Middle frontal gyrus (tissue), 1 donor: ENCODE measurements around the gene EZR.

ENCODE experiments used
- DNase-seq: peaks from one replicate; pipeline ENCODE4 v3.0.0-alpha.2; 2015; ENCODE audit warnings: low spot score; ENCODE audit errors: extremely low spot score

The EZR gene

DNA sequence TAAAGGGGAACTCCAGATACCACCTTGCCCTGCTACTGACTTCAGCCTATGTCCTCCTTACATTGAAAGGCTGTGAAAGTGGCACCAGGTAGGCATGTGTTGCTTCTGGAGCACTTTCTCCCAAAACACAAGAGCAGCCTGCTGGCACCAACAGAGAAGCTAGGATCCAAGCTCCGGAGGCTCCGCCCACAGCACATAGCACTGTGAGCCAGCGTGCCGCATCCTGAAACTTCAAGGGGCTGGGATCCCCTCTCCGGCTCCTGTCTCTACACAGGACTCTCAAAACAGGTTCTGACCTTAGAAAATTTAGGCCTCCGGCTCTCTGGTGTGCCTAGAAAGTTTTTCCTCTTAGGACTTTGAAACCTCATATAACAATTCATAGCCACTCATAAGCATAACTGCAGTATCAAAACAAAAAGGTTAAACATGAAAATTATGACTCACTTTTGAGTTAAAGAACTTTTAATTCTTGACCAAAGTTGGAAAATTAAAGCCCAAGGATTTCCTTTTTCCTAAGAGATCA lies 41.1 kb downstream of the EZR start:
- no peak for DNase-seq

DNA sequence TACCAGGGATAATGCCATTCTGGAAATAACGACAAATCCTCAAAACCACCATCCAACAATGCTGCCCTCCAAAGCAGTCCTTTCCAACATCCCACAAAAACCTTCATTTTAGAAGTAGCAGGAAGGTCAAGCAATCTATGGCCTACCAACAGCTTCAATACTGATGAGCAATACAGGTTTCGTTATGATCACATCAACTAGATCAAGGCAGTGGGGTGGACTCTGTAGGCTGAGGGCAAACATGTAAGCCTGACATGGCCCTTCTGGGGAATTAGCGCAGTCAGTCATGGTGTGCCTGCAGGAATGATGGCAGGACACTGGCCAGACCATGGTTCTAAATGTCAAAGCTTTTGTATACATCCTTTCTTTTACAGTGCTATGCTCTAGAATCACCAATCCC lies 41.7 kb downstream of the EZR start:
- DNase-seq: no peak

DNA sequence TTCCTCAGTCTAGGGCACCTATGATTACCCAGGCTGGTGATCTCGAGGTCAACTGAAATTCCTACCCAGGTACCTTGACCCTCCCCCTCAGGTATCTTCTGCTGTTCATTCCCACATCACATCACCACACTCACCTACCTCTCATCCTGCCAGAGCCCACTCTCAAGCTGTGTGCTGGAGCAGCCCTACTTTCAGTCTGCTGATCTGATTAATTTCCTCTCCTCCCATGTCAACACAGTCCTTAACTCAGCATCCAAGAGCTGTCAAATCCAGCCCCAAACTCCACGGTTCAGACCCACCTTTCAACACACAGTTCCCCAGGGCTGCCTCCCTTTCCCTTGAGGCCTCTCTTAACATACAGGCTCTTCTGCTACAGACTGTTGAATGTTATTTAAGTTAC lies 42.4 kb downstream of the EZR start:
- no peak for DNase-seq

DNA sequence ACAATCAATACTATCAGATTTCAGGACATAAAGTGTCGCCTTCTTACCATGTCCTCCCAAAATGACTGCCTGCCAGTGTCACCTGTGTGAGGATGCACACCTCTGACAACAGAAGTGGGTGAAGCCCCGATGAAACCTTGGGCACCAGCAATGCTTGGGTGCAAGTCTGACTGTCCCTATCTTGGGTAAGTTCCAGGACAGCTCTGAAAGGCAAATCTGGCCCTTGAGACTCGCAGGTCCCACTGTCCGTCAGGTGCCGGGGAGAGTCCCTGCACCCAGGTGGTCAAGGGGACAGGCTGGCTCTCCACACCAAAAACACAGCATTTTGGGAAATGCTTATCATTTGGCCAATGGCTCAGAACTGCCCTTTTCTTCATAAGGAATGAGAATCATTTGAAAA lies 43.3 kb downstream of the EZR start:
- DNase-seq: no peak

DNA sequence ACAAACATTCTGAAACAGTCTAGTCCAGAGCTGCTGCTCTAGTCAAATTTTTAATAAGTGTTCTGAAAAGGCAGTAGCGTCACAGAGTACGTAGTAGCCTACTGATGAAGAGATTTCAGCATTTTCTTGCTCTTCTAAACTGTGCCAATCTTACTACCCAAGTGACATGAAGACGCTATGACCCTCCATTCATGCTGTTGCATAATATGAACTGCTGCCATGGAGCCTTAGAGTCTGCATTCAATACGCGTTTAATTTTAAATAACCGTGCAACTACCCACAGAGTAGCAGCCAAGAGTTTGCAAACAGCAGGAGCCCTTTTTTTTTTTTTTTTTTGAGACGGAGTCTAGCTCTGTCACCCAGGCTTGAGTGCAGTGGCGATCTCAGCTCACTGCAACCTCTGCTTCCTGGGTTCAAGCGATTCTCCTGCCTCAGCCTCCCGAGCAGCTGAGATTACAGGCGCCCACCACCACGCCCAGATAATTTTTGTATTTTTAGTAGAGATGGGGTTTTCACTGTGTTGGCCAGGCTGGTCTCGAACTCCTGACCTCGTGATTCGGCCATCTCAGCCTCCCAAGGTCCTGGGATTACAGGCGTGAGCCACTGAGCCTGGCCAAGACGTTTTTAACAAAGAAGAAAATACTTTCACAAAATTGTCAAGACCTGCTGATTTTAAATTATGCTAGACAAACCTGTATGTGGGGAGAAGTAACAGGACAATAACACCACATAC lies 44.3 kb downstream of the EZR start:
- DNase-seq: no peak

DNA sequence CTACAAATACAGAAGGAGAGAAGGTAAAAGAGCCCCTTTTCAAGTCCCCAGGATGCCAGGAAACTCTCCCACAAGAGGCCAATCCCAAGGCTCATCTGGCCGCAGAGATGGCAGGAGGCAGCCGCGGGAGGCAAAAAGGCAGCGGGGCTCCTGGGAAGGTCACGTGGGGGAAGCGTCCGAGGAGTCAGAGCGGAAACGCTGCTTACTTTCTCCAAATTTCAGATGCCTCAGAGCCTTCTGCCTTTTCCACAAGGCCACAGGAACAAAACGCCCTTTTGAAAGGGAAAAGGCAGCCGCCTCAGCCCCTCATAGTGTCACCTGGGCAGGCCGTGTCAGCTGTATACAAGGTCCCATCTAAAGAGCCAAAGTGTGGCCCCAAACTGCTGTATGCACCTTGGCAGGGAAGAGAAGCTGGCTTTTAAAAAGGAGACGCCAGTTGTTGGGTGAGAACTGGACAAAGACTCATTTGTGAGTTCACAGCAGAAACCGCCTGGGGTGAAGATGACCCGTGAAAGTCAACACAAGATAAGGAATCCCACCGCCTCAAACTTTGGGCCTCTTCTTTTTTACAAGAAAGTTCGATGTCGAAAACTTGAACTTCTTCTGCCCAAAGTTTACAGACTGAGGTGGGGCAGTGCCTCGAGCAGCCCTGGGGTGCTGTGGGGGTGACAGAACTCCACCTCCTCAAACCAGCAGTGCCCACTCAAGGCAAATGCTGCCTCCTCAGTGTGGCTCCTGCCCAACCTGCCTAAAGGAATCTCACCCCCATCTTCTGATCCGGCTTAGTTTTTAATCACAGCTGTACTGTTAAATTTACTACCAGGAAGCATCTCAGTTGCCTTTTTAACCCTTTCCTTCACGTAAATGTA lies 45.4 kb downstream of the EZR start:
- DNase-seq: no peak

DNA sequence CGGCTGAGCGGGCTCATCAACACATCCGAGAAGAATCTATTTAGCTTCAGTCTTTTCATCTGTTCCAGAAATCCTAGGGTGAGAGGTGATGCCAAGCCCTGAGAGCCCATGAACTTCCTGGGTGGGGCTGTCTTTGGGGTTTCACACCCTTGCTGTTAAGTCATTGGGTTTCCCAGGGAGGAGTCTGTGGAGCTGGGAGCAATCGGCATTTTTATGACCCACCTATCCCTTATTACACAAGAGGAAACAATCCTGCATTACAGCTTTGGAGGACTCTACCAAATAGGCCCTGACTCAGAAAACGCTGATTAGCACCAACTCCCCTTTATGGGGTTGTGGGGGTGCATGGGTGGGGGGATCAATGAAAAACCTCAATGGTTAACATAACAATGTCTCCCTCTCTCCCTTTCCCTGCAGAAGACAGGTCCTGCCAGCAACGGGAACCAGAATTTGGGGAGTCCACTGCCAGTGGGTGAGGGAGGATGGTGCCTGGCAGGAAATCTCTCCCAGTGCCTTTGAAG lies 46.3 kb downstream of the EZR start:
- no peak for DNase-seq

DNA sequence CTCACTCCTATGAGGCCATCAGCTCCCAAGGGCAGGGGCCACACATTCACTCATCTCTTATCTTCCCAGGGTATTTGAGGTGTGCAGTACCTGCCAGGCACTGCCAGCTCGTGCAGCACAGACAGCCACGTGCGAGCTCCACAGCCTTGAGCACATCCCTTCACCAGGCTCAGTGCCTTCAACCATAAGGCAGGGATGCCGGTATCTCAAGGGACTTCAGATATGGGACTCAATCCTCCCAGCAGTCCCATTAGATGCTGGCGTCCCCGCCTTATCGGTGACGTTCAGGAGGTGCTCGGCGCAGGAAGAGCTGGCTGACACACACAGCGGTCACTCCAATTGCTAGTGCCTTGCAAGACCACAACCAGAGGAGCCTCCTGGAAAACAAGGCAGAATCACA lies 47.0 kb downstream of the EZR start:
- no peak for DNase-seq

DNA sequence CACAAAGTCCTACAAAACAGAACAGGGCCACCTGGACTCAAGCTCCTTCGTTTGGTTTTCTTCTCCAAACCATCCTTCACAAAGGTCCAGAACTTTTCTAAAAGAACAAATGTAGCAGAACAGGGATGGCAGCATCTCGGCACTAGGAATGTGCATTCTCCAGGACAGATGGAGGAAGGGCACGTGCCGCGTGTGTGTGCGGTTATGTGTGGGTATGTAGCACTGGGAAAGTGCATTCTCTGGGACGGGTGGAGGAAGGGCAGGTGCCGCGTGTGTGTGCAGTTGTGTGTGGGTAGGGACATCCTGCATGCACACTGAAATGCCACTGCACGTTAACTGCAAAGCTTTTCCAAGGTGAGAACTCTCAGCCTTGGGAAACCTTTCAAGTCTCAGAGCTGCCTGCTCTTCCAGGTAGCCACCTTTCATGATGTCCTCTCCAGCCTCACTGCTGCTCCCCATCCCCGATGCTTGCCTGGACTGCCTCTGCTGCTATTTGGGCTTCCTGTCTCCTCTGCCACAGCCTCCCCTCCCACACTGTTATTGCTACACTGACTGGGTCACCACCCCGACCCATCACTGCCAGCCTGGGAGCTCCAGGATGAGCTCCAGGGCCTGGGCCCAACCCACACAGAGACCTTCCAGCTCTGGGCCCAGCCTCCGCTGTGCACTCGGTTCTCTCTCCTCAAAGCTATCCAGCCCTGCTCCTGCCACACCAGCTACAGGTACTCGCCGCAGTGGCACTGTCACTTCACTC lies 47.6 kb downstream of the EZR start:
- no peak for DNase-seq

DNA sequence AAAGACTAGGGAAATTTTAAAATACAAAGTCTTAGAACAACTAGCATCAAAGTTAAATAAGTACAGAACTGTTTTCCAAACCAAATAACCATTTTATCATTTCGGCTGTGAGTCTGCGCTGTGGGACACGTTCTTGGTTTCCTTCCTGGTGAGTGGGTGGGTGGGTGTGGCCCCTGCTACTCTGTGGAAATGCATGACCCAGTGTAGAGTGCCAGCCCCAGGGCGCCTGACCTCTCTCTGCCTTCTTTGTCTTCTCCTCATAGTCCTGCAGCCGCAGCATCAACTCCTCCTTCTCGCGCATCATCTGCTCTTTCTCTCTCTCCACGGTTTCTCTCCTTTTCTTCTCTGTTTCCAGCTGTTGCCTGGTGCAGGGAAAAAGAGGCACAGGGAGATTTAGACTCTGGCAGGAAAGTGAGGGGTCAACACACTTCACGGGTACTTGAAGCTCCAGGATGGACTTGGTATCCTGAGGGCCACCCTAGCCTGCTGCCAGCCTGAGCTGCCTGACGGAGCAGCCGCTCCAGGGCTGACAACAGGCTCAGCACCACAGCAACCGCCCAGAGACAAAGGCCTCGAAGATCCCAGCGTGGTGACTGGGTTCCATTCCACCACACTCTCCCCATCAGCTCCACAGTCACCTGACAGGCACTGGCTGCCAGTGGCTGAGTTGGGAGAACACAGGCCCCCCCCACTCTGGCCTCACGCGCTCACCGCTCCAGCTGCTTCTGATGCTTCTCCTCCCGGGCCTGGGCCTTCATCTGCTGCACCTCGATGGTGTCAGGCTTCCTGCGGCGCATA lies 48.4 kb downstream of the EZR start:
- no peak for DNase-seq

DNA sequence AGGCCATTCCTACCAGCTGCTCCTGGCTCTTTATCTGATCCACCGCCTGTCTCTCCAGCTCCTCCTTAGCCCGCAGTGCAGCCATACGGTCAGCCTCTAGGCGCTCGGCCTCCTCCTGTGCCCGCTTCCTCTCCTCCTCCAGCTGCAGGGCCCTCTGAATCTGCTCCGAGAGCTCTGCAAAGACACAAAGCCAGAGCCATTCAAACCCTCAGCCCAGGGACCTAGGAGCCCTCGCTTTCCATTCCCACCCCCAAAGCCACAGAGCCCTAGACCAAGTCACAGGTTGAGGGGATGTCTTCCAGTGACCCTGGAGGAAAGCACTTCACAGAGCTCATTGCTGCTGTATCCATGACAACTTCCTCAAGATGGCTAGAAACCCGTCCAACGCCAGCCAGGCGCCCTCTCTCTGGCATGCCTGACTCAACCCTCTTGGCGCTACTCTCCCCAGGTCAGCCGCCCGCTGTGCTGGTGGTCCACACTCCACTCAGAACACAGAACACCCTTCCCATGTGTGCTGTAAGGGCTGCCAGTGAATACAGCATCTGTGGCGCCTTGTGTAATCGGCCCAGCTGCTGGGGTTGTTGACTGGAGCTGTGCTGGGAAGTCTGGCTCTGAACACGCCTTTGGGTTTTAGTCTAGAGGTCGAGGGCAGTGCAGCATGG lies 49.3 kb downstream of the EZR start:
- DNase-seq: no peak

DNA sequence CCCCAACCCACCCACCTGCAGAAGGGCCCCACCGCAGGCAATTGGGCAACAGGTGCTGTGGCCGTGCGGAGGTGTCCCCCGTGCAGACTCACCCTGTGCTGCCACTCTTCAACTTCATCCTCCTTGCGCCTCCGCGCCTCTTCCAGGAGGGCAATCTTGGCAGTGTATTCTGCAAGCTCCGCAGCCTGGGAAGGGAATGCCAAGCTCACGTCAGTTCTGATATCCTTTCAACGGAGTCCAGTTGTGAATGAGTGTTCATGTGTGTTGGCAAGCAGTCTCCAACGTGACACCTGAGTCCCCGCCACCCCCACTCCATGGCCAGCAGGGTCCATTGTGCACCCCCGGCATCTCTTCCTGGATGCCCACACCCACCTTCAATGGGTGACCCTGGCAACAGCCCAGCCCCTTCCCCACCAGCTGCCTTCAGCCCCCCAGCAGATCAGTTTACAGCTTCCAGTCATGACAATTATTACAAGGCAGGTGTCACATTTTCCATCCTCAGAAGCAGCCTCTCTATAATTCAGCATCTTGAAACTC lies 49.9 kb downstream of the EZR start:
- DNase-seq: no peak

DNA sequence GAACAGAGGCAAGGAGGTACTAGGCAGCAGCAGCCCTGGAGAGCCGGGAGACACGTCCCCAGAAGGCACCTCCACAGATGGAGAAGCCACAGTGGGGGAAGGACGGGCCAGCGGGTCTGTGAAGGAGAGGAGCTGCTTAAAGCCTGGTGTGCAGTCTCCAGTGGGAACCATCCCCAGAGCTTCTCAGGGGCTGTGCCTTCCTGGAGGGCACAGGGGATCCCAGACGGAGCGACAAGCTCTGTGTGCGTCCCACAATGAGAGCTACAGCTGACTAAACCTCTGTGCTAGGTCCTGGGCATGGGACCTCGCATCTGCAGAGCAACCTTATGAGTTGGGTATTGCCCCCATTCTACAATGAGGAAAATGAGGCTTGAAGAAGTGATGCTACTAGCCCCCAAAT lies 50.7 kb downstream of the EZR start:
- no peak for DNase-seq

DNA sequence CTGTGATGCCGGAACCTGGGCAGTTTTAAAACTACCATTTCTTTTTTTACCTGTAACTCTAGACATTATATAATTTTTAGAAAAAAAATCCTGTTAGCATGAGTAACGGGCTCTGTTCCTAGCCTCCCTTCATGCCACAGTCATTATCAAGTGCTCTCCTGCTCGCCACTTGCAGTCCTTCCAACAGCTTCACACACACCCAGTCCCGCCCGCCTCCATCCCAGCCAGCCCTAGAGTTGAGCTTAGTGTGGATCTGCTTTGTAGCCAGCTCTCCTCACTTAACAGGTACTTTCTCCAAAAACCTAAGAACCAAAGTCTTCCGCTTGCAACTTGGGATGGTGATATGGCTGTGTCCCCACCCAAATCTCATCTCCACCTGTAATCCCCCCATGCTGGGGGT lies 51.5 kb downstream of the EZR start:
- DNase-seq: no peak

DNA sequence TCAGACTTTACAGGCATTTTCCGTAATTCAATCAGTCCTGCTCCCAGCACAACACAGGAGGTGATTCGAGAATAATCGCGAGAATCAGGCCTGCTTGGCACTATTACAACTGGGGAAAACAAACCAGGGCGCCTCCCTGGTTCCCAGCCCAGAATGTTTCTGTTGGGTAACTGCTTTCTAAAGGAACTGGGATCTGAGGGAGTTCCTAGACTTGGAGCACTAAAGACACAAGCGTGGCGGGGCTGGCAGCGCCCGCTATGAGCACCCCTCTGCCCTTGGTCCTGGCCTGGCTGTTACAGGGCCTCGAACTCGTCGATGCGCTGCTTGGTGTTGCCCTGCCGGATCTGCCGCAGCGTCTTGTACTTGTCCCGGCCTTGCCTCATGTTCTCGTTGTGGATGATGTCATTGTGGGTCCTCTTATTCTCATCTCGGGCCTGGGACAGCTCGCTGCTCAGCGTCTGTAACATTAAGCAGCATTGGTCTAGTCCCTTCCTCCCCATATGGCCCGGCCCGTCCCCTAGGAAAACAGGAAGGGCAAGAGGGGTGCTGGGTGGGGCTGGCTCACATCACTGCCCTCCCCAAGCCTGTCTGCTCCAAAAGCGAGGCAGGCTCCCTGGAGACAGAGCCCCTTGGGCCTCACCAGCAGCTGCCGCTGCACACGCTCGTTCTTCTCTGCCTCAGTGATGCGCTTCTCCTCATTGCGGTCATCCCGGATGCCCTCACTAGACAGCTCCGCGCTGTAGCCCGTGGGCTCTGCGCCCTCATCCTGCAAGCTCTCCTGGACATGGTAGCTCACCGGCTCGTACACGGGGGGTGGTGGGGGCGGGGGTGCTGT lies 52.3 kb downstream of the EZR start:
- DNase-seq: no peak

DNA sequence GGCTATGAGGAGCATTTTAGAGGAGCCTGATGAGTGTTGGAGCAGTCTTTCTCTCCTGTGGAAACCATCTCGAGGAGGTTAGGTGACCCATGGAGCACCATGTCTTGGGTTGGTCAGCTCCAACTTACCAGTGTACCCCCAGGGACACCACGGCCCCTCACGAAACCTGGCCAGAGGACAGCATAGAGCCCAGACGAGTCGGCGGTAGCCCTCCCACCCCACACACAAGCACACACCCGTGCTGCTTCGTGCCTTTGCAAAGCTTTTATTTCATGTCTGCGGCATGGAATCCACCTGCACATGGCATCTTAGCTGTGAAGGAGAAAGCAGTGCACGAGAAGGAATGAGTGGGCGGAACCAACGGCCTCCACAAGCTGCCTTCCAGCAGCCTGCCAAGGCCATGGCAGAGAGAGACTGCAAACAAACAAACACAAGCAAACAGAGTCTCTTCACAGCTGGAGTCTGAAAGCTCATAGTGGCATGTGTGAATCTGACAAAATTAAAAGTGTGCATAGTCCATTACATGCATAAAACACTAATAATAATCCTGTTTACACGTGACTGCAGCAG lies 53.6 kb downstream of the EZR start:
- no peak for DNase-seq

DNA sequence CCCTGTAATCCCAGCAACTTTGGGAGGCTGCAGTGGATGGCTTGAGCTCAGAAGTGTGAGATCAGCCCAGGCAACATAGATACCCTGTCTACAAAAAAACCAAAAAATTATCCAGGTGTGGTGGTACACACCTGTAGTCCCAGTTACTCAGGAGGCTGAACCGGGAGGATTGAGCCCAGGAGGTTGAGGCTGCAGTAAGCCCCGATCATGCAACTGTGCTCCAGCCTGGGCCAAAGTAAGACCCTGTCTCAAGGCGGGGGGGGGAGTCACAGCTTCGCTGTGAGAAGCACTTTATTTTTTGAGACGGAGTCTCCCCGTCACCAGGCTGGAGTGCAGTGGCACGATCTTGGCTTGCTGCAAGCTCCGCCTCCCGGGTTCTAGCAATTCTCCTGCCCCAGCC lies 54.2 kb downstream of the EZR start:
- no peak for DNase-seq

DNA sequence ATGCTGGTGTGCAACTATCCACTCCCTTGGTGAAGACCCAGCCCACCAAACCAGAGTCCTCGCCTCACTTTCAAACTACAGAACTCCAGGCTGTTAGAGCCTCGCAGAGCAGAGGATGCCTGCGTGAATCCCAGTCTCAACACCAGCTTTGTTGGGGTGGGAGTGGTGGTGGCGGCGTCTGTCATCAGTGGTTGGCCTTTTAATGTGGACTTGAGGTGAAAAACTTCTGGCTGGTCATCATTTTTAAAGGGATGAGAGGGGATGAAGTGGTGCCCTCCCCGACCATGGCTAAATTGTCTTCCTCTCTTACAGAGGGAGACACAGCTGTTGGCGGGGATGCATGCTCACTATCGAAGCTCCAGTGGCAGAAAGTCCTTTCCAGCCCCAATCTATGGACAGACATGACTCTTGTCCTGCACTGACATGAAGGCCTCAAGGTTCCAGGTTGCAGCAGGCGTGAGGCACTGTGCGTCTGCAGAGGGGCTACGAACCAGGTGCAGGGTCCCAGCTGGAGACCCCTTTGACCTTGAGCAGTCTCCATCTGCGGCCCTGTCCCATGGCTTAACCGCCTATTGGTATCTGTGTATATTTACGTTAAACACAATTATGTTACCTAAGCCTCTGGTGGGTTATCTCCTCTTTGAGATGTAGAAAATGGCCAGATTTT lies 54.9 kb downstream of the EZR start:
- DNase-seq: no peak
